ENCODE results near the gene FAM20C. TPM values are rescaled to one million over a fixed set of nuclear protein-coding genes. Genes with fewer than 3 reads are reported as not detected.

The FAM20C gene
- total and polyA plus RNA-seq, 7 donors: 15.6 to 47.6 (median 28.1) TPM

GRCh38 chr7:256981-257646 lies 64.7 kb downstream of the FAM20C start:
- H3K36me3 ChIP-seq (ENCODE audit: insufficient read depth in 1 of 2, low read depth in 1 of 2): peaks cover 2 to 76% of the 10 kb centered on the region in 2 donors
- intact Hi-C loops (cut with DNase I): no loop called here
- H3K4me1 ChIP-seq: peaks cover 7% of the 10 kb centered on the region
- no peak overlapping the region for H3K27ac ChIP-seq
- no peaks in the 10 kb centered on the region for H3K9me3 ChIP-seq
- DNase-seq: peak; percentile 7 to 40
- no peak for TF ChIP-seq CTCF (IDR thresholded peaks at IDR 0.05)
- H3K4me3 ChIP-seq: no peak overlapping the region
- WGBS, 3 donors: 95 to 96% (median 96%) methylated on average over 26 to 29 of the region's 29 CpGs
- no peaks in the 10 kb centered on the region for H3K27me3 ChIP-seq (ENCODE audit: insufficient read depth in 3 of 3, low read length in 2 of 3)
- no peak for ATAC-seq

DNA sequence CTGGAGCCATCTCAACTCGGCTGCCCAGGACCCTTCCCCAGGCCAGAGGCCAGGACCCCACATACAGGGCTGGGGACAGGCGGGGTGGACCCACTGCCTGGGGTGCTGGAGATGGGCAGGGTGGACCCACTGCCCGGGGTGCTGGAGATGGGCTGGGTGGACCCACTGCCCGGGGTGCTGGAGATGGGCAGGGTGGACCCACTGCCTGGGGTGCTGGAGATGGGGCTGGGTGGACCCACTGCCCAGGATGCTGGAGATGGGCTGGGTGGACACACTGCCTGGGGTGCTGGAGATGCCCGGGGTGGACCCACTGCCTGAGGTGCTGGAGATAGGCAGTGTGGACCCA lies 65.2 kb downstream of the FAM20C start:
- intact Hi-C loops (cut with DNase I): no loop called here
- no peak overlapping the region for H3K4me3 ChIP-seq
- H3K36me3 ChIP-seq (ENCODE audit: insufficient read depth in 1 of 2, low read depth in 1 of 2): peaks cover 2 to 72% of the 10 kb centered on the region in 2 donors
- DNase-seq (peak in 1 of 2 donors; percentile 39), ATAC-seq (no peak)
- H3K27me3 ChIP-seq (ENCODE audit: insufficient read depth in 3 of 3, low read length in 2 of 3): no peaks in the 10 kb centered on the region
- H3K4me1 ChIP-seq: peaks cover 7% of the 10 kb centered on the region
- no peak overlapping the region for H3K27ac ChIP-seq
- no peaks in the 10 kb centered on the region for H3K9me3 ChIP-seq
- WGBS, 3 donors: 69 to 90% (median 84%) methylated on average over 5 of the region's 5 CpGs
- no peak for TF ChIP-seq CTCF (IDR thresholded peaks at IDR 0.05)

- no peak for ATAC-seq
- Histone ChIP-seq H3K27me3 (ENCODE audit: insufficient read depth in 3 of 3, low read length in 2 of 3) (no peaks in the 10 kb centered on the region), H3K36me3 (ENCODE audit: insufficient read depth in 1 of 2, low read depth in 1 of 2) (peaks cover 2 to 71% of the 10 kb centered on the region in 2 donors), H3K9me3 (no peaks in the 10 kb centered on the region), H3K27ac (no peak overlapping the region), H3K4me1 (peaks cover 2% of the 10 kb centered on the region), H3K4me3 (no peak overlapping the region)
- intact Hi-C loops (cut with DNase I): no loop called here
- WGBS, 3 donors: 93 to 96% (median 95%) methylated on average over 29 to 31 of the region's 31 CpGs
- peak in 1 of 2 donors; percentile 14 for DNase-seq
- TF ChIP-seq CTCF (IDR thresholded peaks at IDR 0.05): no peak
Measured at GRCh38 chr7:258476-259190, 66.3 kb downstream of the FAM20C start.

GRCh38 chr7:259191-259505 lies 66.8 kb downstream of the FAM20C start:
- Histone ChIP-seq H3K4me3 (no peak overlapping the region), H3K36me3 (ENCODE audit: insufficient read depth in 1 of 2, low read depth in 1 of 2) (peaks cover 2 to 70% of the 10 kb centered on the region in 2 donors), H3K4me1 (no peaks in the 10 kb centered on the region), H3K27me3 (ENCODE audit: insufficient read depth in 3 of 3, low read length in 2 of 3) (no peaks in the 10 kb centered on the region), H3K27ac (no peak overlapping the region), H3K9me3 (no peaks in the 10 kb centered on the region)
- DNase-seq (peak in 1 of 2 donors; percentile 39), ATAC-seq (no peak)
- intact Hi-C loops (cut with DNase I): no loop called here
- no peak for TF ChIP-seq CTCF (IDR thresholded peaks at IDR 0.05)
- 95 to 97% (median 95%) methylated on average over 14 to 15 of the region's 15 CpGs for WGBS, 3 donors

Data from psoas muscle (tissue), 8 donors.